Activated naive CD4-positive, alpha-beta T cell treated with anti-CD3 and anti-CD28 coated beads, Interleukin-2, amount 10 ng/mL, durations not matched to agents 5 hours and 36 hours (primary cell): Measurements from ENCODE around the gene AMPD3. TPM values are rescaled to one million over a fixed set of nuclear protein-coding genes. Genes with fewer than 3 reads are reported as not detected.

ENCODE experiments used
- total RNA-seq, 2 experiments: library from RNA; stranded (reverse); gene quantifications; one replicate each; pipeline ENCODE4 v1.2.3, GENCODE V29; 2021

The AMPD3 gene
- total RNA-seq, result 10 to 100 TPM; 21.6 to 23.1 TPM

DNA sequence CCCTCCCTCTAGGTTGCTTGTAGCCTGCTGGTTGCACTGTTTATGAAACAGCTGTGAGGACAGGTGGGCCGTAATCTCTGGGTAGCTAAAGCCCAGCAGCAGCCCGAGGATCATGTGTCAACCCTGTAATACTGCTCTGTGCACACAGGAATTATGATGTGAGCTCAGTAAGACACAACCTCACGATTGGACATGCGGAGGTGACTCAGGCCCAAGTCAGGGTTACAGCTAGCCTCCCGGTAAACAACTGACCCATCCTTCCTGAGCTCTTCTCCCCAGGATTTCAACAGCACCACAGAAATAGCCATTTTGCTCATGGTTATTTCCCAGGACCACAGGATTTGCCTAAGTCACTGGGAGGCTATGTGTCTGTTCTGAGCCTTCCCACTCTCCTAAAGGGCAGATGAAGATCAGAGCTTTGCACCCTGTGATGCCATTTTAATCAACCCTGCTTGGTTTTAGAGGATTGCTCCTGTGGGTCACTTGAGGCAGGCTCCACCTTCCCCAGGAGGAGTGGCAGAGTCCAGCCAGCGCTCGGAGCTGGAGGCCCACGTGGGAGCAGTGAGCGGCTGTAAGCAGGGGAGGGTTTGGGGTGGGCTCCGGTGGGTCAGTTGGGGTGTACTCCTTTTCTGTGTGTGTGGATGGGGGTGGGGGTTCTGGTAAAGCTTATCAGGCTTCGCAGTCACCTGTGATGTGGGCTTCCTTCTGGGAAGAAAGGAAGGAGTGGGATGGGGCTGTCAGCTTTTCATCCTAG is at the start of gene AMPD3:
AMPD3 (plus strand) TSS at position 387 of the 754 bp plus-strand sequence. CDS start 6,256 bp downstream, outside the sequence.

DNA sequence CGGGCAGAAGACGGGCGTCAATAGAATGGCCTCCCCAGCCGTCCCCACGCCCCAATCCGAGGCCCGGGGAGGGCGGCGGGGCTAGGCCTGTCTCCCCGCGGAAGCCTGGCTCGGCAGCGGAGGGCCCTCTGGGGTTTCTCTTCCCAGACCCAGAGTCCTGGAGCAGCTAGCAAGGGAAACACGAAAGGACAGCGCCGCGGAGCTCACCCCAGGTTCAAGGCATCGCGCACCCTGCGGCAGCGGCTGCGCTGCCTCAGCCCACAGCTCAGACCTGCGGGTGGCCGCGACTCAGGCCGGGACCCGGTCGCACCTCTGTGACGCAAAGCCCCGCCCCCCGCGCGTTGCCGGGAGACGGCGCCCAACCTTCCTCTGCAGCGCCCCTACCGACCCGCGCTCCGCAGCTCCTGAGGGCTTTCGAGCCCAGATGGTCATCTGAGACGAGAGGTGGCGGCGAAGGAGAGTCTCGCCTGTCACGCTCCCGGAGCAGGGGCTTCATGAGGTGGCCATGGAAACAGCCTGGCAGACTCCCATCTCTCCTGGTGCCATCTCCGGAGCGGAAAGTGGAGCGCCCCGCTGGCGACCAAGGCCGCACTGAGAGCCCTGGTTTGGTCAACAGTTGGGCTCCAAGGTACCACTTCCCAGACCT is 86.0 kb downstream of the AMPD3 start, which contains the start of gene RNF141:
RNF141 (minus strand) TSS at position 273 of the 646 bp plus-strand sequence. CDS start 7,029 bp downstream, outside the sequence.

Other genes starting within 250 kb of the AMPD3 start
- 1 to 10 TPM; 6.4 to 8.2 TPM for gene SBF2, start 161.0 kb upstream of the AMPD3 start, total RNA-seq
- 1 to 10 TPM; 3.0 to 3.4 TPM for gene ADM, start 150.2 kb upstream of the AMPD3 start, total RNA-seq
- gene RNF141, start 85.9 kb downstream of the AMPD3 start, total RNA-seq, result 10 to 100 TPM; 10.5 to 12.2 TPM
- gene LYVE1, start 113.4 kb downstream of the AMPD3 start, total RNA-seq, result not detected
- not detected for gene IRAG1, start 238.5 kb downstream of the AMPD3 start, total RNA-seq